ENCODE results near the gene FYTTD1.

DNA sequence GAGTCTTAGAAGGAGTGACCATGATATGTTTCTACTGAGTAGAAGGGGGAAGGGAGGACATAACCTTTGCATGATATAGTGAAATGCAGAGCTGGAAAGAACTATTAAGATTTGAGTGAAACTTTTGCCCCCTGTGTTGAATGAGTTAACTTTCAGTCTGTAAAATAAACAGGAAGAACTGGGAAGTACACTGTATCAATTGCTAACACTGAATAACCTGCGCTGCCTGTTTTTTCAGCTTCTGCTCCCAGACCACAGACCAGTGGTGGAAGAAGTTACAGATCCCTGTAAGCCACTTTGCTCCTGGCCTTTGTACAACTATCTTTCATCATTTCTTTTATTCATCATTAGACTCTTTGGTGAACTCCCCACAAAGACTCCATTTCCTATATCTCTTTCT is 37.7 kb downstream of the FYTTD1 start:
- TF ChIP-seq POLR2A (IDR thresholded peaks at IDR 0.05), result no peak
- TF ChIP-seq, protein P1, sequence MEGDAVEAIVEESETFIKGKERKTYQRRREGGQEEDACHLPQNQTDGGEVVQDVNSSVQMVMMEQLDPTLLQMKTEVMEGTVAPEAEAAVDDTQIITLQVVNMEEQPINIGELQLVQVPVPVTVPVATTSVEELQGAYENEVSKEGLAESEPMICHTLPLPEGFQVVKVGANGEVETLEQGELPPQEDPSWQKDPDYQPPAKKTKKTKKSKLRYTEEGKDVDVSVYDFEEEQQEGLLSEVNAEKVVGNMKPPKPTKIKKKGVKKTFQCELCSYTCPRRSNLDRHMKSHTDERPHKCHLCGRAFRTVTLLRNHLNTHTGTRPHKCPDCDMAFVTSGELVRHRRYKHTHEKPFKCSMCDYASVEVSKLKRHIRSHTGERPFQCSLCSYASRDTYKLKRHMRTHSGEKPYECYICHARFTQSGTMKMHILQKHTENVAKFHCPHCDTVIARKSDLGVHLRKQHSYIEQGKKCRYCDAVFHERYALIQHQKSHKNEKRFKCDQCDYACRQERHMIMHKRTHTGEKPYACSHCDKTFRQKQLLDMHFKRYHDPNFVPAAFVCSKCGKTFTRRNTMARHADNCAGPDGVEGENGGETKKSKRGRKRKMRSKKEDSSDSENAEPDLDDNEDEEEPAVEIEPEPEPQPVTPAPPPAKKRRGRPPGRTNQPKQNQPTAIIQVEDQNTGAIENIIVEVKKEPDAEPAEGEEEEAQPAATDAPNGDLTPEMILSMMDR (IDR thresholded peaks at IDR 0.05), result no peak

All from thyroid gland (tissue), 4 donors.